HFFc6 (cell line): ENCODE measurements around the gene SRR. TPM values are rescaled to one million over a fixed set of nuclear protein-coding genes. Genes with fewer than 3 reads are reported as not detected.

Source experiments
- DNase-seq: peaks from one replicate; pipeline ENCODE4 v3.0.0-alpha.2; 2018
- H3K27ac Mint-ChIP-seq: 2 replicates; pipeline ENCODE4 v1.8.0; 2020; ENCODE audit warnings: mild to moderate bottlenecking, mixed read lengths
- H3K27me3 Mint-ChIP-seq: 2 replicates; pipeline ENCODE4 v1.8.0; 2021; ENCODE audit warnings: mild to moderate bottlenecking, moderate library complexity, mixed read lengths; ENCODE audit not compliant: insufficient read depth
- H3K36me3 Mint-ChIP-seq: 2 replicates; pipeline ENCODE4 v1.8.0; 2021; ENCODE audit warnings: low read depth, mixed read lengths
- H3K4me1 Mint-ChIP-seq: 2 replicates; pipeline ENCODE4 v1.8.0; 2020; ENCODE audit warnings: low read depth, mixed read lengths
- H3K4me3 Mint-ChIP-seq: 2 replicates; pipeline ENCODE4 v1.8.0; 2020; ENCODE audit warnings: mild to moderate bottlenecking, moderate library complexity, mixed read lengths
- H3K9me3 Mint-ChIP-seq: 2 replicates; pipeline ENCODE4 v1.8.0; 2020; ENCODE audit warnings: mild to moderate bottlenecking, mixed read lengths
- total RNA-seq, 6 experiments: library from RNA; stranded (reverse); fragmentation: NEBNext Ultra II Directional; extraction: Animal tissue kit (Norgen Biotek cat#: 25700); gene quantifications; 2 replicates in 1 of 6; 3 replicates in 5 of 6; pipeline ENCODE4 v1.2.3, GENCODE V29; 2021
- TF ChIP-seq, protein P1 (sequence below): fragments of 200-600 bp; sonication (generic); IDR thresholded peaks from 2 replicates; pipeline ENCODE4 v1.5.0; 2021; ENCODE audit warnings: antibody characterized with exemption, mild to moderate bottlenecking

Gene SRR
- total RNA-seq, 6 experiments from 2014 or later, result 18.5 to 29.7 (median 21.8) TPM

GRCh38 chr17:2282297-2282873, 21.4 kb upstream of the SRR start:
- TF ChIP-seq, protein P1, sequence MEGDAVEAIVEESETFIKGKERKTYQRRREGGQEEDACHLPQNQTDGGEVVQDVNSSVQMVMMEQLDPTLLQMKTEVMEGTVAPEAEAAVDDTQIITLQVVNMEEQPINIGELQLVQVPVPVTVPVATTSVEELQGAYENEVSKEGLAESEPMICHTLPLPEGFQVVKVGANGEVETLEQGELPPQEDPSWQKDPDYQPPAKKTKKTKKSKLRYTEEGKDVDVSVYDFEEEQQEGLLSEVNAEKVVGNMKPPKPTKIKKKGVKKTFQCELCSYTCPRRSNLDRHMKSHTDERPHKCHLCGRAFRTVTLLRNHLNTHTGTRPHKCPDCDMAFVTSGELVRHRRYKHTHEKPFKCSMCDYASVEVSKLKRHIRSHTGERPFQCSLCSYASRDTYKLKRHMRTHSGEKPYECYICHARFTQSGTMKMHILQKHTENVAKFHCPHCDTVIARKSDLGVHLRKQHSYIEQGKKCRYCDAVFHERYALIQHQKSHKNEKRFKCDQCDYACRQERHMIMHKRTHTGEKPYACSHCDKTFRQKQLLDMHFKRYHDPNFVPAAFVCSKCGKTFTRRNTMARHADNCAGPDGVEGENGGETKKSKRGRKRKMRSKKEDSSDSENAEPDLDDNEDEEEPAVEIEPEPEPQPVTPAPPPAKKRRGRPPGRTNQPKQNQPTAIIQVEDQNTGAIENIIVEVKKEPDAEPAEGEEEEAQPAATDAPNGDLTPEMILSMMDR, result peak; percentile 86
- H3K27me3 Mint-ChIP-seq, result no peaks in the 10 kb centered on the region
- peak overlapping the region; percentile 67 for H3K27ac Mint-ChIP-seq
- H3K4me1 Mint-ChIP-seq, result peaks cover 23% of the 10 kb centered on the region
- DNase-seq, result peak; percentile 78
- peaks cover 18% of the 10 kb centered on the region for H3K36me3 Mint-ChIP-seq
- no peak overlapping the region for H3K4me3 Mint-ChIP-seq
- no peaks in the 10 kb centered on the region for H3K9me3 Mint-ChIP-seq

- Mint-ChIP-seq H3K27ac (peak overlapping the region; percentile 50), H3K9me3 (no peaks in the 10 kb centered on the region), H3K4me3 (no peak overlapping the region), H3K27me3 (no peaks in the 10 kb centered on the region), H3K4me1 (peaks cover 23% of the 10 kb centered on the region), H3K36me3 (peaks cover 23% of the 10 kb centered on the region)
- DNase-seq, result no peak
- TF ChIP-seq, protein P1, result no peak
Measured at GRCh38 chr17:2283302-2283701, 20.4 kb upstream of the SRR start.

- peaks cover 34% of the 10 kb centered on the region for H3K36me3 Mint-ChIP-seq
- TF ChIP-seq, protein P1, result no peak
- H3K27ac Mint-ChIP-seq, result peak overlapping the region; percentile 81
- H3K9me3 Mint-ChIP-seq, result no peaks in the 10 kb centered on the region
- peaks cover 24% of the 10 kb centered on the region for H3K4me1 Mint-ChIP-seq
- DNase-seq, result peak; percentile 30
- no peak overlapping the region for H3K4me3 Mint-ChIP-seq
- H3K27me3 Mint-ChIP-seq, result peaks cover 1% of the 10 kb centered on the region; the same call in 1 of the 2 replicates
Measured at GRCh38 chr17:2289878-2290478, 13.8 kb upstream of the SRR start.

DNA sequence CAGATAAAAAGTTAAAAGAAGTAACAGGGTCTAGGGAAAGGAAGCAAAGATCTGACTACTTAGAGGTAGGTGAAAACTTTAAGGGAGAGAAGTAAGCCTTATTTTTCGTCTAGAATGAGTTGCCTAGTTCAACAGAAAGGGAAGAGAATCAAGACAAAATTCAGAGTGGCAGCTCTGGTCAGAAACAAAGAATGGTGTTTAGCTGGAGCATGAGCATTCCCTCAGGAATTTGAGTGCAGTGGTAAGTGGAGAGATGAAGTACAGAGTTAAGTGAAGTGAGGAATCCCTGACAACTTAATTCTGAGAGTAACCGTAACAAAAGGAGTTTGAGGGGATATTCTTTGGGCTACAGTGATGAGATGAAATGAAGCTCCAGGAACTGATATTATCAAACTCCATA, 11.7 kb upstream of the SRR start:
- Mint-ChIP-seq H3K4me1 (peaks cover 39% of the 10 kb centered on the region), H3K36me3 (peaks cover 52% of the 10 kb centered on the region), H3K9me3 (no peaks in the 10 kb centered on the region), H3K4me3 (no peak overlapping the region), H3K27ac (peak overlapping the region; percentile 41), H3K27me3 (peaks cover 1% of the 10 kb centered on the region; the same call in 1 of the 2 replicates)
- DNase-seq, result peak; percentile 28
- TF ChIP-seq, protein P1, result no peak

DNA sequence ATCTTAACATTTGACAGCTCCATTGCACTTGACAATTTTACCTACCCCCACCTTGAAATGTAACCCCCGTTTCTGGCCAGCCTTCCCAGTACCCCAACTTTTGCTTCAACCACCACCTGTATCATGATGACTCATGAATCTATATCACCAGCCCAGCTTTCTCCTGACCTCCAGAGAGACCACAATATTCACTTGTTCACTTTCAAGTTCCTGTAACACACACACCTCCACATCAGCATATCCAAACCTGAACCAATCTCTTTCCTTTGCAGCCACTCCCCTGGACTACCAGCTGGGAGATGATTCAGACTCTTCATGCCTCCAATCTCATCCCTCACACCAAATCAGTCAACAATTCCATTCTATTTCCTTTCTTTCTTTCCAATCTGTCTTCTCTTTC, 8.2 kb upstream of the SRR start:
- DNase-seq, result no peak

More for the DNA sequence above, 8.2 kb upstream of the SRR start:
- Mint-ChIP-seq H3K27me3 (no peaks in the 10 kb centered on the region; the same call in 1 of the 2 replicates), H3K4me3 (no peak overlapping the region), H3K36me3 (peaks cover 64% of the 10 kb centered on the region), H3K4me1 (peaks cover 41% of the 10 kb centered on the region), H3K27ac (peak overlapping the region; percentile 10; the same call in 1 of the 2 replicates), H3K9me3 (no peaks in the 10 kb centered on the region)
- TF ChIP-seq, protein P1, result no peak
